ENCODE results near the gene NUTM2D. TPM values are rescaled to one million over a fixed set of nuclear protein-coding genes. Genes with fewer than 3 reads are reported as not detected.

Gene NUTM2D
- total and polyA plus RNA-seq, 2 donors (not counting 3 experiments of a cell fraction or from before 2014, with no cell fraction given): 1.3 to 1.4 TPM

Small RNAs within 50 kb of the gene (small RNA-seq; reads per million reads assigned to genes)
- gene AL355334.1 (ENCODE audit: insufficient read depth, insufficient read length, low read depth, low replicate concordance): not detected

Other genes starting within 250 kb of the NUTM2D start
- 0.14 and 0.73 TPM in 2 replicates for gene NUTM2A, start 132.3 kb upstream of the NUTM2D start, total RNA-seq
- 0.36 and 0.75 TPM in 2 replicates for gene NUTM2A, start 132.3 kb upstream of the NUTM2D start, polyA plus RNA-seq
- 21.9 and 23.8 TPM in 2 replicates for gene MINPP1, start 147.1 kb downstream of the NUTM2D start, total RNA-seq
- gene MINPP1, start 147.1 kb downstream of the NUTM2D start, polyA plus RNA-seq: 11.7 and 16.0 TPM in 2 replicates

Measured in endothelial cell of umbilical vein (primary cell).